Nucleus accumbens (tissue), 56 donors: Measurements from ENCODE around the gene KCNIP3.
"Not testable (repeated sequence)": the region's sequence is repeated elsewhere in the genome, so short reads cannot be mapped to it uniquely, and the experiment has no call there.

Source experiments
- DNase-seq, 56 donors: peaks; one replicate each; lab custom pipeline; 2025; lab: John Stamatoyannopoulos, UW

KCNIP3 gene

DNA sequence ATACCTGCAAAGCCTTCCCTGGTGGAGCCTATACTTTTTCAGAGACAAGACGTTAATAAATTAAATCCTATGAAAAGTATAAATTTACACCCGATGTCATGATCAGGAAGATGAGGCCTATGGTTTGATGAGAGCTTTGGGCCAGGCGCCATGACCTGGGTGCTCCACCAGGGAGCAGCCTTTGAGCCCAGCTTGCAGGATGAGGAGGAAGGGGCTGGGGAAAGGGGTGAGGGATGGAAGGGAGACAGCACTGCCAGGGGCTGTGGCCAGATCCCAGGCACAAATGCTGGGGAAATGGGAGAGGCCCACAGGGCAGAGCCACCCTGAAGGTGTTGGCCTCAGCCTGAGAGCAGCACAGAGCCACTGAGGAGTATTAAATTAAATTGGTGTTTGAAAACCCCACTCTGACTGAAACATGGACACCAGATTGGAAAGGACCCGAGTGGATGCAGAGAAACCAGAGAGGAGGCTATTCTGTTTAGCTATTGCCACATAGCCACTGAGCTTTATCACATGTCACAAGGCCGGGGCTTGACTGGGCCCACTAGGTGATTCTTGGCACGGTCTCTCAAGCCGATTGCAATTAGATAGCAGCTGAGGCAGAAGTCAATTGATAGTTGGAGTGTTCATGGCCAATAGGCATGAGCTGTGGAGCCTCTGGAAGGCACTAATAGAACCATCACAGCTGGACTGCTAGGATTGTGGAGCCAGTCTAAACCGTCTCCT, 95.7 kb downstream of the KCNIP3 start:
- no peak for DNase-seq

DNA sequence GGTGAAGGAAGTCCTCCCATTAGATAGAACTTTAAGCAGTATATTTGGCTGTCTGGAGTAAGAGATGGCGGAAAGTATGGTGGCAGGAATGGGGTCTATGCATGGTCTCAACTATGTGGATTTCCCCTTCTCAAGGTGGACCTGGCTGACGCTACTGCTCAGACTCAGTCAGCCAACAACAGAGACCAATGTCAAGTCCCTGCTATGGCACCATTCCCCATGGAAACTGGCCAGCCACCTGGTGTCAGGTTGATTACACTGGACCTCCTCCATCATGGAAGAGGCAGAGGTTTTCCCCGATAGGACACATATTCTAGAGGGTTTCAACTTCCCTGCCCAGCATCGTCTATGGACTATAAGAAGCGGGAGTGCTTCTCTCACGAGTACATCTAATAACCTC, 96.8 kb downstream of the KCNIP3 start:
- DNase-seq: no peak

DNA sequence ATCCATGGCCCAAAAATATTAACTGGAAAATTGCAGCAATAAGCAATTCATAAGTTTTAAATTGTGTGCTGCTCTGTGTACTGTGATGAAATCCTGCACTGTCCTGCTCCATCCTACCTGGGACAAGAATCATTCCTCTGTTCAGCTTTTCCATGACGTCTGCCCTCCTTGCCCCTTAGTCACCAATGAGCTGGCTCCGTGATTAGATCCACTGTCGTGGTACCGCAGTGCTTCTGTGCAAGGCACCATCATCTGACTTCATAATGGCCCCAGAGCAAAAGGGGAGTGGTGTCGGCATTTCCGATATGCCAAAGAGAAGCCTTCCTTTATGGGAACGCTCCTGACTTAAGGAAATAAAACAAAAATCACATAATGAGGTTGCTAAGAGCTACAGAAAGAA, 101.9 kb downstream of the KCNIP3 start:
- DNase-seq: no peak

DNA sequence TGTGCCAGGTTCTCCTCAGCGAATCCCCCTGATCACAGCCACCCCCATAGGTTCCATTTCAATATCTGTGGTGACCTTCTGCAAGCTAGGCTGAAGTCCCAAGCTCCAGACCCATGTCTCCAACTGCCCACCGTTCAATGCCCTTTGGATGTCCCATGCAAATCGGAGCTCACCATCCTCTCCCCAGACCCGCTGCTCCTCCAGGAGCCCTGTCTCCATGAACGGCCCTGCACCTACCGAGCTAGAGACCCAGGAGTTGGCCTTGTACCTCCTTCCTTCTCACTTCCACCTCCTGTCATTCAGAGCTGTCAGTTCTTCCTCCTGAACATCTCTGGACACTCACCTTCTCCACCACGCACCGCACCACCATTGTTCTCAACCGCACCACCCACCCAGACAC, 104.3 kb downstream of the KCNIP3 start:
- DNase-seq: no peak

DNA sequence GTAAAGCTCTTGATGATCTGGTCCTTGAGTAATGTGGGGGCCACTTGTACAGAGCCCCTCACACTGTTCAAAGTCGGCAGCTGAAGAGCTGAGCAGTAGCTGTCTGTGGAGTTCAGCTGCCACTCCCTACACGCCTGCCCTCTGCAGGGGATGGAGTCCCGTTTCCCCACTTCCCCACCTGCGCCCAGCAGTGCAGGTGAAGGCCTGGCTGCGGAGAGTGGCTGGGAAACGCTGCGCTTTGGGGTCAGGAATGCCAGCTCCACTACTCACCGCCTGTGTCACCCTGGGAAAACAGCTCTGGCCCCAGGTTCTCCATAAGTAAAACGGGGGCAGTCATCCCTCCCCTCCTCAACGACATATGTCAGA, 104.8 kb downstream of the KCNIP3 start:
- DNase-seq: peak in 6 of 56 donors; percentile 17 to 39 (median 35)

DNA sequence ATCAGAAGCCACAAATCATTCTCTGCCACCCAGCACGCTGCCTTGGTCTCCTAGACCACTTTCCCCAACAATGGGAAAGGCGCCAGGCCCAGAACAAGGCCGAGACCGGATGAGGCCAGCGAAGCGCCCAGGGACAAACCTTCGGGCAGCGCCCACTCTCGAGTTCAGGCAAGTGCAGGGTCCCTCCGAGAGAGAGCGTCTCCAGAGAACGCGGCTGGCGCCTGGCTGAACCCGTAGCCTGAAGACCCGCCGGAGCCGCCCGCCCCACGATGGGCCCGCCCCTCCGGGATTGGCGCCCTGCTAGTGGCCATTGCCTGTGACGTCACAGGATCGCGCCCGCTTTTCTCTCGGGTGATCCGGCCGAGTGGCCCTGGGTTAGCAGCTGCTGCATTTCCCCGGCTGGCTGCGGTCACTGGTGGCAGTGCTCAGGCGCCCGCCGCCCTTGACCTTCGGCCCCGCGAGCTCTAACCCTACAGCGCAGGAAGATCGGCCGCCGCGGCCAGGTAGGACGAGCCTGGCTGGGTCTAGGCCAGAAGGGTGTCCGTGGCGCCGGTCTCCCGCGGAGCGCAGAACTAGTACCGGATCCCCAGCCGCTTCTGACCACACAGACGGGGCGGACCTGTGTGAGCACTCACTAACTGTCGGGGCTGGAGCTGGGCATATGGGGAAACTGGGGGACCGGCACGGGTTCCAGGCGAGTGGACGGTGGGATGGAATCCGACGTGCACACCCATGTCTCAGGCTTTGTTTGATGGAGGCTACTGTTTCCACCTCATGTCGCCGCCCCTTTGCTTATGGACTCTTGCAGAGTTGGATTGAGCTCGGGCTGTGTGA, 105.4 kb downstream of the KCNIP3 start, which contains the start of gene FAHD2A:
Gene FAHD2A, plus strand, starts transcription at position 339 of the 834 bp plus-strand sequence. CDS start 2,851 bp downstream, outside the sequence.
- peak; percentile 65 to 97 (median 92) for DNase-seq

DNA sequence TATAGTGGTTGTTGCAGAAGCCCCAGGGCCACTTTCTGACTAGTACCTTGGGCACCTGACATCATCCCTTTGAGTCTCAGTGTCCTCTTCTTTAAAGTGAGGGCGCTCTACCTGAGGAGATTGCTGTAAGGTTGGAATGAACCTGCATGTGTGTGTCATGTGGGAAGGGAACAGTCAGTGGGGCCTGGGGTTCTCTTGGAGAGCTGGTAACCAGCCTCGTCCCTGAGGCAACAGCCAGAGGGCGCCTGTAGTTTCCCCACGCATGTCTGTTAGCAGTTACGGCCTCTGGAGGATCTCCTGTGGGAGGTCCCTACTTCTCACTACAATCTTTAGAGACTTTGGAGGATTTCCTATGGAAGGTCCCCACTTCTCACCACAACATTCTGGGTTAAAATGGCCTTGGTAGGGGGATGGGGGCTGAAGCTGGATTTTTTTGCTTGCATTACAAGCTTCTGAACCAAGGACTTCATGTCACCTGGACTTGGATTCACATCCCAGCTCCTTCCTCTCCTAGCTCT, 106.1 kb downstream of the KCNIP3 start:
- peak in 41 of 56 donors; percentile 6 to 73 (median 29) for DNase-seq

DNA sequence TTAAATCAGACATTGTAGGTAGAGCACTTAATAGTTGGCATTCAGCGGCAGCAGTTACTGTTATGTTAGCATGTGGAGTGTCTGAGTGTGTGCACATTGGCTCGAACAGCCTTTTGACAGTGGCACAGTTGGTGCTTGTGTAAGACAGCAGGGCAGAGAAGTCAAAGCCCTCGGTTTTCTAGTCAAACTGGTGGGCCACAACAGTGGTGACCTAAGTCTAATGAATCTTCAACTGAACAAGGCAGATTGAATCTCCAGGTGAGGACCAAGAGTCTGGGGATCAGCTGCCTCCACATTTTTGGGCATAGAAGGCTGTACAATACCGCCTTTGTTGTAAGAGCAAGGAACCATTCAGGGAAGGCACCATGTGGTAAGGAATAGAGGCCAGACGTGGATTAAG, 106.7 kb downstream of the KCNIP3 start:
- DNase-seq: not testable (repeated sequence)

DNA sequence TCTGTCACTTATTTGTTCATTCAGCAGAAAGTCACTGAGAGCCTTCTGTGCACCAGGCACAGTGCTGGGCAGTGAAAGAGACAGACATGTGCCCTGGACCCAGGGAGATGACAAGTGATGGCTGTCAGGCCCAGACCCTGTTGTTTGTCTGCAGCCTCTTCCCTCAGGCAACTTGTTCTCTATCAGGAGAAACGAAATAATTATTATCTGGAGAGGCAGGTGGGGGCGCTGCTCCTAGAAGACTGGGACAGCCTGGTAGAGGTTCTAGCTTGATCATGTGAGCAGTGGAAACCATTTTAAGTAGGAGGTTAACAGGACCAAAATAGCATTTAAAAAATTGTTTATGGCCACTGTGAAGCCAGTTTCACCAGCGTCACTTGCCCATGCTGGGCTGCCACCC, 107.5 kb downstream of the KCNIP3 start:
- DNase-seq: not testable (repeated sequence)

DNA sequence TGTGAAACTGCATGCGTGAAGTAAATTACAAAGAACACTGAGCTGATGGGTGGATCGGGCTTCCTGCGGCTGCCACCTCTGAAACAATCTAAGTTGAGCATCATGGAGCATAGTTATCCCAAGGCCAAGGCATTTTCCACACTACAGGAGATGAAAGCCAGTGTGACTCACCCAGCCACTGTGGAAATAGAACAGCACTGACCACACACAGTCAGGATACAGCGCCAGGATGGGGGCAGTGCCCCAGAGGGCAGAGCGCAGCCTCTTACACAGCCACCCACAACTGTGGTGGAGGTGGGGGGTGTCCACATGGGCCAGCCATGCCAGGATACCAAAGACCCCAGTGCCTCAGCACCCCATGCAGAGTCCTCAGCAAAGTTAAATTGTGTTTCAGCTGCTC, 114.1 kb downstream of the KCNIP3 start:
- not testable (repeated sequence) for DNase-seq

DNA sequence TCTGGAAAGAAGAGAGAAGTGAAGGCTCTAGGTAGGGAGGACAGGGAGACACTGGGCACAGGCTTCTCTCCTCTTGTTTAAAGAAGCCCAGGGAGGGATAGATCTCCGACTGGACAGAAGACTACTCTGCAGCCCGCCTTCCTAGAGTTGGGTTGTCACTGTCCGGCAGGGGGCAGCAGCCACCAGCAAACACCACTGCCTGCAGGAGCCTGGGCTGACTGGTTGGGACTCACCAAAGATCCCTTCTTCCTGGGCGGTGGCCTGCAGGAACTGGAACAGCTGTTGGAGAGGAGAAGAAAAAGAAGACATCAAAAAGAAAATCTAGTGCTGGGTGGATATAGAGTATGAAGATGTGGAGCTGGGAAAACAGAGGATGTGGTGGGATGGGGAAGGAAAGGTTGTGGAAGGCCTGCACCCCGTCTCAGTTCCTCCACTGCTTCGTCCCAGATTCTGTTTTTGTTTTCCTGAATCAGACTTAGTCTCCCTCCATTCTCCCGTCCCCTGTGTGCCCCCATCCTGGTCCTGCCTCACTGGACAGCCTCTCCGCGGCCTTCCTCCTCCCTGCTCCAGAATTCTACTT, 117.0 kb downstream of the KCNIP3 start:
- peak in 53 of 56 donors; percentile 19 to 92 (median 74) for DNase-seq

DNA sequence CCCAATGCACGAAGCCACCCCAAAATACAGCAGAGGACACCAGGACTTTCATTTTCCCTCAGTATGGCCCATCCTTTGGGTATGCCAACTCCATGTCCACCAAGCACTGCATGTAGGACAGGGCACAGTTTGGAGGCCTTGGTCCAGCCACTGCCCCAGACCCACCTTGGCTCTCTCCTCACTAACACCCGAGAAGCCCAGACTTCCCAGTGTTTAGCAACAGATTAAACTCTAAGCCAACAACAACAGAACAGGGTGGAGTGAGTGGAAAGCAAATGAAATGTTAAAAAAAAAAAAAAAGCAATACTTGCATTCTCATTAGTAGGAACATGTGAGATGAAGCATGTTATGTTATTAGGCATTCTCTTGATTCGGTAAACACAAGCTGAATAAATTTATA, 118.0 kb downstream of the KCNIP3 start:
- not testable (repeated sequence) for DNase-seq

DNA sequence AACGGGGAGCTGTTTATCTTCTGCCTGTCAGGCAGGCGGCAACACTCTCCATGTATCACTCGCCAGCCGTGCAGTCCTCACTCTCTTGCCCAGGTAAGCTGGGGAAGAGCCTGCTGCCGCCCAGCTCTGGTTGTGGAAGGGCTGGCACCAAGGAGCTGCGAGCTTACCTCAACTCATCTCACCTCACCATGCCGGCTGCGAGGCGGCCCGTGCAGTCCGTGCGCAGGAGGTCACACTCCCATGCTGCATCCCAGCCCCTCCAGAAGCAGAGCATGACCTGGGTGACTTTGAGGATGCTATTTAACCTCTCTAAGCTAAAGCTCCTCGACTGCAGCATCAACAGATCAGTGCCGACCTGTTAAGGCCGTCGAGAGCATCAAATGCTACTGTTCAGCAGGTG, 118.4 kb downstream of the KCNIP3 start:
- DNase-seq: not testable (repeated sequence)

DNA sequence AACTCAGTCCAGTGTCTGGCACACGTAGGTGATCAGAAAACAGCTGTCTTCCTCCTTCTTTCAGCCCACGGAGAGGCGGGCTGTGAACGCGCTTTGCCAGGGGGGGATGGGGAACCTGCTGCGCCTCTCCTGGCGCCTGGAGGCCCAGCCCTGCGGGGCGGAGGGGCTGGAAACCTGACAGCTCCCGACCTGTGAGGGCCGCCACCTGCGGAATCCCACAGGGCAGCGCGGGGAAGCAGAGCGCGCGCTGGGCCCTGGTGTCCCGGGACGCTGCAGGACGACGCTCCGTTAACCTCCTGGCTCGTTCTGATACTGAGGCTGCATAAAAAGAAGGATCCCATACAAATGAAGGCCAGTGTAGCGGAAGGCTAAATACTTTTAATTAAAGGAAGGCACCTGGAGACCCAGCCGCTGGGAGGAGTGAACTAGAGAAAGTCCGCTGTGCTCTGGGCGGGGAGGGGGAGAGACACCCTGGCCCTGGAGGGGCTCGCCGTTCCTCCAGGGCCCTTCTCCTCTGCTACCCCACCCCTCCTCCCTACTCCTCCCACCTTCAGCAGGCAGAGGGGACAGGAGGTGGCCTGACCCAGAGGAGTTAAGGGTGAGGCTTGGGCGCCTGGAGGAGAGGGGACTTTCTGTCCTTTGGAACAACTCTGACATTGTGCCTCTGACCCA, 130.2 kb downstream of the KCNIP3 start:
- DNase-seq: not testable (repeated sequence)

DNA sequence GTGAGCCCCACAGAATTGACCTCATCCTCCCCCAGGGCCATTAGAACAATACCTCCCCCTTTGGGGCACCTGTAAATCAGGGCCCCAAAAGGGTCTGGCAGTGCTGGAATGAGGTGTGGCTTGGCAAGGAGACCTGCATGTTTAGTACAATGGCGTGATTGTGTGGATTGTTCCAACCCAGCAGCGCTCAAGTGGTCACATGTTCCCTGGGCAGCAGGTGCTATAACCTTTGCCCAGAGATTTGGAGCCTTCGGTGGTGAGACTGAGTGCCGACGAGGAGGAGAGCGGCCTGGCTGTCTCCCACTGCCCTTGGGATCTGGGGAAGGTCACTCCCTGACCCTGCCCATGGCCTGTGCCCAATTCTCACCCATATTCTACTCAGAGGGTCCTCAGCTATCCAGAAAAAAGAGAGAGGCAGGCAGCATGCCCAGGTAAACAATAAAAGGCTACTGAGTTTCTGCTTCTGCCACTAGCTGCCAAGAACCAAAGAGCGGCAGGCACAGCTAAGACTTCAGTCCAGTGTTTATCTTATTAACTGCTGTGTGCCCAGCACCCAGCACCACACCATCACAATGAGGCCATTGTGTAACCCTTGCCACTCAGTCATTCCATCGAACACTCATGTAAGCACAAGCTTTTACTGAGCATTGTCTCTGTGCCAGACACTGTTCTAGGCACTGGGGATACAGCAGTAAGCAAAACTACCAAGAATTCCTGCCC, 132.8 kb downstream of the KCNIP3 start:
- not testable (repeated sequence) for DNase-seq

DNA sequence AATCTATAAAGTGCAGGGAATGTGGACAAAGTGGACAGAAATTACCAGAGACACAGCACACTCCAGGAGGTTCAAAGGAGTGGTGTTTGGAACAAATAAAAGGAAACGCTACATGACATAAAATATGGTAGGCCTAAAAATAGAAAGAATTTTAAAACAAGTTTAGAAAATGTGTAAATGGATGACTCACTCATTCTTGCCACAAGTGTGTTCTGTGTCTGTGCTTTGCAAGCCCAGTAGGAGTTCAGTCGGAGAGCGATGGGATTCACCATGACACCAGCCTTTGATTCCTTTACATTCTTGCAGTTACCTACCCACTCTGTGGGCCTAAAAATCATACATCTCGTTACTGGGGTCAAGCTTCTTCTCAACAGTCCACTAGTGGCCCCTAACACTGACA, 136.2 kb downstream of the KCNIP3 start:
- not testable (repeated sequence) for DNase-seq

DNA sequence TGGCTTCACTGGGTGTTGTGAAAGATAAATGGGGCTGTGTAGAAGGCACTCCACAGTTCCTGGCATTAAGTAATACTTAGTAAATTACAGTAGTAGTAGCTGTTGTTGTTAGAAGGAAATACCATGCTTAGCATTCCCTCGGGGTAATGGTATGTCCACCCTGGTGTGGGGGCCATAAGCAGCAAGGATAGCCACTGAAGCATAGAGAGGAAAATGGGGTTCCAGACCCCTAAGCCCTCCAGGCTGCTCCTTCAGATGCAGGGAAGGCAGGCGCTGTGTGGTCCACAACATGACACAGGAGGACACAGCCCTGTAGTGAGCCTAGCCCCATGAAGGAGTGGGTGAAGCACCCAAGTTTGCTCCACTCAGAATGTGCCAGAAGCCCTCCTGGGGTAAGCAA, 136.8 kb downstream of the KCNIP3 start:
- peak in 1 of 56 donors; percentile 5 for DNase-seq

DNA sequence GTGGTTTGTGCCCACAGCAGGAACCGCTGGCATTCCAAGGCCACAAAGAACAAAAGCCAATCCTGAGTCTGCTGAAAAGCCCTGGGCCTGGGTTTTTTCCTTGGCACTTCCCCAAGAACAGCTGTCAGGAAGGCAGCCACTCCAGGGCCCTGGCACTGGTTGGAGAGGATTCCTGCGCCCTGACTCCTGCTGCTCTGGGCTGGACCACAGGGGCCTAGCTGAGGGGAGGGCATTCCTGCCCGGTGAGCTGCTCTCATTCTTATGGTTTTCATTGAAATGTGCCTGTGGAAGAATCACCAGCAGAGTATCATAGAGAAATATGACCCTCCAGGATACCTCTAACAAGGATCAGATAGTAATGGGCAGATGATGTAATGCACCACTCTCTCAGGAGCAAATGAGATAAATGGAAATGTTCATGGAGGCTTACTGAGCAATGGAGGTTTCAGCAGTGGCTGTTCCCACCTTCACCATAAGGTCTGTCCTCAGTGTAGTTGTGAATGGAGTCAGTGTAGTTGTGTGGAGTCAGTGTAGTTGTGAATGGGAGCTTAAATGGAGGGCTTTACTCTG, 137.4 kb downstream of the KCNIP3 start:
- DNase-seq: peak in 2 of 56 donors; percentile 21 to 27

DNA sequence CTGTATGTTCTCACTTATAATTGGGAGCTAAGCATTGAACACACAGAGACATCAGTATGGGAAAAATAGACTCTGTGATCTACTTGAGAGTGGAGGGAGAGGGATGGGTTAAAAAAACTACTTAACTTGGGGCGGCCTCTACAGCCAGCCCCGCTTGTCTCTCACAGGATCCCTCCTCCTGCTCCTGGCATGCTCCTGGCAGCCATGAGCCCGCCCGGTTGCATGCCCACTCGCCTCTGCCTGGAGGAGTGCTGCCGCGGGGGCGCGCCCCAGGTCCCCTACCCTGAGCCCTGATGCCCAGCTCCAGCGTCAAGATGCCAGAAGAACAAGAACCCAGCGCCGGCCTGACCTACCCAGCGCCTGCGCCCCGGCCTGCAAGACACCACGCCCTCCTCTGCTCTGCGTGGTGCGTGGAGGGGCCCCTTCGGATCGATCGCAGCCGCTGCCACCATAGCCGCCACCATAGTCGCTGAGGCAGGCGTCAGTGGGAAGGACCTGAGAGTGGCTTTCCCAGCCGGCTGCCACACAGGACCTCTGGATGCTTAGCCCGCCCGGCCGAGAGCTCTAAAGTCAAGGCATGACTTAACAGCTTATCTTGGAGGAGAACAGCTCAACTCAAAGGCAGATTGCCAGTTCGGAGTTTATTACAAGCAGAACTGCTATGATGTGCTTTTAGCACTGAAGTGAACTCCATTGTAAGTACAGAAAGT, 138.2 kb downstream of the KCNIP3 start:
- not testable (repeated sequence) for DNase-seq
